Left lobe of liver (tissue), 2 donors: ENCODE measurements around the gene CMIP. TPM values are rescaled to one million over a fixed set of nuclear protein-coding genes. Genes with fewer than 3 reads are reported as not detected.
A peak's percentile ranks its signal among the peaks of the same experiment; 100 is the strongest.

Experiments used
- ATAC-seq: fragments of 200-7000 bp; cut with Tn5 transposase; one replicate; pipeline ENCODE4 v1.9.1; 2020; ENCODE audit warnings: mild to moderate bottlenecking, moderate library complexity
- DNase-seq: peaks from one replicate; pipeline ENCODE4 v3.0.0-alpha.2; 2020; ENCODE audit warnings: low spot score
- total RNA-seq: library from RNA; stranded (reverse); gene quantifications from one replicate; pipeline ENCODE4 v1.2.1, GENCODE V29; 2021
- donor health status: DM: no; HTN: no; CAD: no; lungs with moderate emphysema.
- donor health status: DM: no; HTN: yes; CAD: no.

CMIP gene
- total RNA-seq, 1 donor from 2014 or later: 15.4 TPM

DNA sequence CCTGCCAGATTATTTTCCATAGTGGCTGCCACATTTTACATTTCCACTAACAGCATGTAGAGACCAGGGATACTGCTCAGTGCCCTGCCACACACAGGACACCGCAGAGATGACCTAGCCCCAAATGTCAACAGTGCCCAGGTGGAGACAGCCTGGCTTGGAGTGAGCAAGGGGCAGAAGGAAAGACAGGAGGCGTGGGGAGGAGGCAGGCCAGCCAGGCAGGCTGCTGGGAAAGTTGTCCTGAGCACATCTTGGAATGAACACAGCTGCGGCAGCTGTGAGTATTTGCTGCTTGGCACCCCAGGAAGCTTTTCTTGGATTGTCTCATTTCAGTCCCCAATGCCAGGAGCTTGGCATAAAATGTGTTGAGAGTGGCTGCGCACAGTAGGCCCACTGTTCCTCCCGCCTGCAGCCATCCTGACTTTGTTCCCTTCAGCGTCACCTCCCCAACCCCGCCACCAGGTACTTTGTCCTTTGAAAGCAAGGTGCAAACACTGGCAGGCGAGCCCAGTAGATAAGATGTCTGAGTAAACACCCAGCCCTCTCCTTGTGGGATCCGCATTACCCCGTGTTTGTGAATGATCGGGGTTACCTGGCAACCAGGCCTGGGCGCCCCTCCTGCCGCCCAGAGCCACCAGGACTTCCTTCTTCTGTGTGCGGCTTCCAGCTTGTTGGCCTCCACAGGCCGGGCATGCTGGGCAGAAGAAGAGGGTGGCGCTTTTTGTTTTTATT is 114.0 kb downstream of the CMIP start:
- DNase-seq (peak; percentile 68), ATAC-seq (peak; percentile 78)

DNA sequence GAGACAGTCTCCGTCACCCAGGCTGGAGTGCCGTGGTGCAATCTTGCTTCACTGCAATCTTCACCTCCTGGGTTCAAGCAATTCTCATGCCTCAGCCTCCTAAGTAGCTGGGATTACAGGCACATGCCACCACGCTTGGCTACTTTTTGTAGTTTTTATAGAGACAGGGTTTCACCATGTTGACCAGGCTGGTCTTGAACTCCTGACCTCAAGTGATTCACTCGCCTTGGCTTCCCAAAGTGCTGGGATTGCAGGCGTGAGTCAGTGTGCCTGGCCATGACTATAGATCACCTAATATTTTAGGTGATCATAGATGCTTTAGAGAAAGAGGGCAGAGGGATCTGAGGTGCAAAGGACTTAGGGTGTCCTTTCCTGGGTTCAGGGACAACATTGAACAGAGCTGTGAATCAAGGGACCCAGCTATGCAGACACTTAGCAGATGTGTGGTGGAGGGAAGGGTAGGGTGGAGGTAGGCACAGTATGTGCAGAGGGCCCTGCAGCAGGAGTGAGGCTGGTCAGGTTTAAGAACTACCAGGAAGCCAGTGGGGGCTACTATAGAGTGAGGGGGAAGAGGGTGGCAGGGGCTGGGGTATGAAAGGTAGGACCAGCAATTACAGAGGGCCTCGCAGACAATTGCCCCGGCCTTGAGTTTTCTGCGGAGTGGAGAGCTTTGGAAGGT is 116.5 kb downstream of the CMIP start:
- no peak for ATAC-seq
- DNase-seq: no peak

DNA sequence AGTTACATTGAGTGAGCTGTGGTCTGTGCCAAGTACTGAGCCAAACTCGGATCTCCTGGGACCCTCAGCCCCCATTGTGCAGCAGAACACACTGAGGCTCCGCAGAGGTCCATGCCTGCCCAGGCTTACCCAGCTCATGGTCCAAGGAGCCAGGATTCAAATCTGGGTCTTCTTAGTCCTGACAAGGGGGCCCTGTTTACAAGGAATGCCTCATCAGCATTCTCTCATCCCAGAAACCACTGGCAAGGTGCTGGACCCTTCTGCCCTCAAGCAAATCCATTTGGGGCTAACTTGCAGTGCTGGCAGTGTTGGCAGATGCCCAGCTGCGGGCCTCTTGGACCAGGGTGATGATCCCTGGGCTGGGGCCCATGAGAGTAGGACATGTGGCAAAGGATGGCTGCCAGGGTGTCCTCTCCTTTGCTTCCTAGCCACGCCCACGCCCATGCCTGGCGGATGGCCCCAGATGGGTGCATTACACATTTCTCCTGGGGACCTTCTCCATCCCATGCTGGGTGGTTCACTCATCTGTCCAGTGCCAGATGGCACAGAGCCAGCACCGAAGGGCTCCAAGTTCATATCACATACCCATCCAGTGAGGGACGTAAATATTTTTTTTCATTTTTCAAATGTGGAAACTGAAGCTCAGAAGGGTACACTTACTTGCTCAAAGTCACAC is 117.7 kb downstream of the CMIP start:
- peak; percentile 42 for ATAC-seq
- DNase-seq: peak; percentile 62

DNA sequence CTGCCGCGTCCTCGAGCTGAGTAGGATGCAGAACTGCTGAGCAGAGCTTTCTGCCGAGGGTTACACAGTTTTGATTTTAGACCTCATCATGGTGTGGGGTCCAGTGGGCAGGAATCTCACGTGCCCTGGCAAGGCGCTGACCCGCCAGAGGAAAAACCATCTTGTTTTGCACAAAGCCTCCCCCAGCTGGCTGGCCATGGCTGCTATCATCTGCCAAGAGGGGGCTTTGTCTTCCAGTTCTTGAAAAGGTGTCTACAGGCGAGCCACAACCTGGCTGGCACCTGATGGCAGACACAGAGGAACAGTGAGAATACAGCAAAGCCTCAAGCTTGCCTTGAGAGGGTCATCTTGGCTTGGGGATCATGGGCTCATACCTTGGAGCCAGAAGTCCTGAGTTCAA is 118.3 kb downstream of the CMIP start:
- DNase-seq: no peak
- ATAC-seq: no peak

DNA sequence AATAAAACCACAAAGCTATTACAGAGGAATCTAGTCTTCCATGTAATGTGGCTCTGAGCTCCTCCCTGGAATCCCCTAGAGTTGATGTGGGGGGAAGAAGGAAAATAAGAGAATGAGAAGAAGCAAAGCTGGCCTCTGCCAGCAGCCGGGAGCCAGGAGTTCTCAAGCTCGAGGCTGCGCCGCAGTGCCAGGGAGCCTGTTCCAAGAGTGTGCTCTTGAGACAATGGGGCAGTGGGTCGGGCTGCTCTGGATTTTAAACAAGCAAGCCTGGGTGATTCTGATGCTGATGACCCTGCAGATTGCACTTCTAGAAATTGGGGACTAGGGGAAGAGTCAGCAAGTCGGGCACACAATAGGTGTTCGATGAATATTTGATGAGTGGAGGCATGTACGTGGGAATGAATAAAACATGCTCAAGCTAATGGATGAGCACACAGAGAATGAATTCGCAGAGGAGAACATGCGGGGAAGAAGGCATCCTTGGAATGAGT is 119.9 kb downstream of the CMIP start:
- DNase-seq (no peak), ATAC-seq (no peak)

DNA sequence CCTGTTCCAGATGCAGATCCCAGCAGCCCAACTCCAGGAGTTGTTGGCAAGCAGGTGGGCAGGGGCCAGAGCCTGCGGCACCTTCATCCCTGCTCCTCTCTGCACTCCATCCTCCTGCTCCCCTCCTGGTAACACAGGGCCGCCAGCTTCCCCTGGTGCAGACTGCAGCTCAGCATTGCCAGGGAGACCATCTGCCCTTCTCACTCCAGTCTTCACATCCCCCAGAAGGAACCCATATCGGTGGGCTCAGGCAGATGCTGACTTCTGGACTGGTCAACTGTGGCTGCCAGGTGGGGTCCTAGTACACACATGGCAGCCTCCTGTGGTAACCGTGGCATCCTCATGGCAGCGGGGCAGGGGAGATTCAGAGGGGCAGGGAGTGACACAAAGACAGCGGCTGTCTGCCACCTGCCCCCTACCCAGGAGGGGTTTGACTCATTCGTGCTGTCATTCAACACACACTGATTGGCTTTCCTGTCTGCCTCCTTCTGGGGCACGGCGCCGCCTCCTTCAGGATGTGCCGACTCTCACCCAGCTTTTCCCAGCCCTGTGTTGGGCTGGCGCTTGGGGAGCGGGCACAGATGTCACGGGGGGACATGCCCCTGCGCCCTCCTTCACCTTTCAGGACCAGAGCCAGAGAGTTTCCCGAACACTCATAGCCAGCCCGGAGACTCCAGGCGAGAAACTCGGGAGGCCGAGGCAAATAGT is 120.9 kb downstream of the CMIP start:
- no peak for ATAC-seq
- DNase-seq: no peak

DNA sequence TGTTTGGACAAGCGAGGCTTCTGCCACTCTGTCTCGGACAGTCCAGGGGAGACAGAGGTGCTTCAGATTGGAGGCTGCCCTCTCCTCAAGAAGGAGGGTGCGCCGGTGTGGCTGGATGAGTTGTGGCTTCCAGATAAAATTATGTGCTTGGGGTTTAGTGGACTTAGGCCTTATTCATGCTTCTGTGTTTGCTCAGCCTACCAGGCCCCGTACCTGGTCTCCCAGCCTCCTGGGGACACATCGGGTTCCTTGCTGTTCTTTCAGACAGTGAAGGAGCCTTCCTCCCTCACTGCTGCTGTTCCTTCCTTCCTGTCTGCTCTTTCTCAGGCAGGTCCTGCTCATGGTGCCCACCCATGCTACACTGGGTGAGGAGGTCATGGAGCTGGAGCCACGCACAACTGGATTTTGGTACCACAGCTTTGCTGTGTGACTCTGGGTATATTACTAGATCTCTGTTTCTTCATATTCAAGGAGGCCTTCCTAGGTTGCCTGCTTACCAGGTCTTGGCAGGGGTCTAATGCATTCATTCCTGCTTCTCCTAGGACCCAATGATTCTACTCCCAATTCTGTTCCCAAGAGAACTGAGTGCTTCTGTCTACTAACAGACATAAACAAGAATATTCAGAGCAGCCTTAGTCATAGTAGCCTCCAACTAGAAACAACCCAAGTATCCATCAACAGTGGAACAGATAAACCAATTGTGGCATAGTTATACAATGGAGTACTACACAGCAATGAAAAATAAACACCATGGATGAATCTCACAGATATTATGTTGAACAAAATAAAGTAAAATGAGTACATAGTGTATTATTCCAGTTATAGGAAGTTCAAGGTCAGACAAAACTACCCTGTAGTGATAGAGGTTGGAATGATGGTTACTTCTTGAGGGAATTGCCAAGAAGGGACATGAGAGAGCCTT is 121.7 kb downstream of the CMIP start:
- DNase-seq: no peak
- no peak for ATAC-seq

DNA sequence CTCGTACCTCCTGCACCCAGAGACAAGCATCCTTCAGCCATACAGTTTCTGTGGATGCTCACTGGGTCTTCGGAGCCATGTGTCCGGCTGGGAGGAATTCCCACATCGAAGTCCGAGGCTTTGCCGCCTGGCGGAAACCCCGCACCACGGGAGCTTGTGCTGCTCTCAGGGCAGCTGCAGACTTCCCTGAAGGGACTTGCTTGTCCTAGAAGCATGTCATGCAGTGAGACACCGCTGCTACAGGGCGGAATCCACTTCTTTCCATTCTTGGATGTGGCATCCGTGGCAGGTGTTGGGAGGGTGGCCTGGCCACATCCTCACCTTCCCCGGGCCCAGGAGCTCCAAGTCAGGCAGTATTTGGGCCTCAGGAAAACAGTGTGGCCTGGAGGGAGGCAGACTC is 122.5 kb downstream of the CMIP start:
- DNase-seq: no peak
- ATAC-seq: no peak

DNA sequence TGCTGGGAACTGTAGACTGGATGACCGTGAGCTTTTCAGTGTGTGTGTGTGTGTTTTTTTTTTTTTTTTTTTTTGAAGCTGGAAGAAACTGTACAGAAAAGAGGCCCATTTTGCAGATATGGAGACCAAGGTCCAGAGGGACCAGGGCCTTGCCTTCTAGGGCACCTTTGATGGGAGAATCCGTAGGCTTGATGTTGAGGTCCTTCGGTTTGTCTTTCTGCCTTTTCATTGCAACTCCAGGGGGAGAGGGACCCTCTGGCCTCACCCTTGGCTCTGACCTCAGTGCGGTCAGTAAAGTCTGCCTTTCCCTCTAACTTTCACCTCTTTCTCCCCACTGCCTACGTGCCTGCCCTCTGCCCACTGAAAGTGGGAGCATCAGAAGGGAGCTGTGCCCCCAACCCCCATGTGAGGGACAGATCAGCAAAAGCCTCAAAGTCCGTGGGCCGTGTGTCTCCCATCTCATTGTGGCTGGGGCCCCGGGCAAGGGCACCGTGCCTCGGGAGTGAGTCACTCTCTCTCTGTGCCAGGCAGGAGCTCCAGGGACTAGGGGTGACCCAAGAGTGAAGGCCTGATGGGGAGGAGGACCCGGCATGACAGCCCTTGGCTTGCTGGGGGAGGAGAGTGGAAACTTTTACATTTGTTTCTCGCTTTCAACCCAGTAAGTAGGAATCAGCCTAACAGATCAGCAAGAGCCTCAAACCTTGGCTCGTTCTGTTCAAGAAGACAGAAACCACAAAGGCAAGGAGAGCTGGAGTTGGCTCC is 123.6 kb downstream of the CMIP start:
- DNase-seq: no peak
- ATAC-seq: peak; percentile 45

DNA sequence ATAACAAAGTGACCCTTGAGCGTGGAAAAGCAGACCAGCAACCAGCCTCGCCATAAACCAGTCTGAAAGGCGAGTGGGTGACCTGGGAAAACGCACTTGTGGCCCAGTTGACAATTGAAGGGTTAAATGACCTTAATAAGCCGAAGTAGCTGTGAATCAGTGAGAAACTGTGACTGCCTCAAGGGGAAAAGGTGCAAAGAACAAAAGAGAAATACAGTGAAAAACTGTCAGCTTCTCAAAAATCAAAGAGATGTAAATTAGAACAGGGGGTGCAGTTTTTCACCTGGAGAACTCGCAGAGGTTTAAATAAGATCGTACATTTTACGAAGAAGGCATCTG is 124.1 kb downstream of the CMIP start:
- ATAC-seq: no peak

DNA sequence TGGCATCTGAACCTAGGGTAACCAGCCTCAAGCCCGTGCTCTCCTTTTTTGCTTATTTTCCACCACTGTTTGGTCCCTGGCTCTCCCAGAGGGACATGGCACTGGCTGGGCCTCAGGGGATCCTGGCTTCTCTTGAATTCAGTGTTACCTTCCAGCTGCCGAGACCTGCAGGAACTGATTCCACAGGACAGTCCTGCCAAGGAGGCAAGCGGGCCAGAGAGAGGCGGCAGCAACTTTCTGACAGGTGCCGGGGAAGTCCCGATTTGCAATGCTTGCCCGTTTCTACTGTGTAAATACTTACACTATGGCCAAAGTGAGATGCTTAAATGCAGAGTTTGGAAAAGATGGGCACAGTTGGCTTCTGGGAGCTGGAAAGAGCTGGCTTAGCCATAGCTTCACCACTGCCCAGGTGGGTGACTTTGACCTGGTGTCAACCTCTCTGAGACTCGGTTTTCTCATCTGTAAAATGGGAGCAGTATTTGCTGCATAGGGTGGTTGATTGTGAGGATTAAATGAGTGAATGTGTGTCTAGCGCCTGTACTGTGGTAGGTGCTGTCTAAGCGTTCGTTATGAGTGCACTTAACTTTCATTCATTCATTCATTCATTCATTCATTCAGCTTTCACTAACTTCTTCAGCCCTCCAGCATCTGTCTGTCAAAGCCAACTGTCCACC is 124.9 kb downstream of the CMIP start:
- ATAC-seq (peak; percentile 65), DNase-seq (no peak)

More for the DNA sequence above, 124.1 kb downstream of the CMIP start:
- no peak for DNase-seq

DNA sequence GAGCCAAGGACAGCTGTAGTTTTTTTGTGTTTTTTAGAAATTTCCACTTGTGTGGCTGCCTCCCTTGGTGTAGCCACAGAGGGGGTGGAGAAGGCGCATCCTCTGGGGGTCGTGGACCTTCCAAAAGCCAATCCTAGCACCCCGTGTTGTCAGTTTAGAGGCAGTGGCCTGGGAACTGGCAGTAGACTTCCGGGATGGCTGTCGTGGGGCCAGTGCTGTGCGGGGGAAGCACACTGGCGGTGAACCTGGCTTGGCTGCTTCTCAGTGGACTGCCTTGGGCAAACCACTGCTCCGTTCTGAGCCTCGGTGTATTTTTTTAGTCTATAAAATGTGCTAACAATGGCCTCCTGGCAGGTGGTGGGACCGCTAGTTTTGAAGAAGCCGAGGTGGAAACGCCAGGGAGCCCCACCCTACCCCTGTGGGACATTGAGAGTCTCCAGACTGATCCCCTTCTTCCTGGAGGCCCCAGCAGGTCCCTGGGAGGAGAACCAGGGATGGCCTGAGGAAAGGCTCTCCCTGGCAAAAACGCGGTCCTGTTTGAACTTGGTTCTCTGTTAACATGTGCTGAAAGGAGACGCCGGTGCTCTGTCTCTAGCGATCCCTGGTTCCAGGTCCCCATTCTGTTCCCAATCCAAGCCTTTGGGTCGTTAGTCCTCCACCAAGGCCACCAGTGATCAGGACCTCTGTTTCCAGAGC is 125.7 kb downstream of the CMIP start:
- no peak for ATAC-seq
- DNase-seq: no peak

DNA sequence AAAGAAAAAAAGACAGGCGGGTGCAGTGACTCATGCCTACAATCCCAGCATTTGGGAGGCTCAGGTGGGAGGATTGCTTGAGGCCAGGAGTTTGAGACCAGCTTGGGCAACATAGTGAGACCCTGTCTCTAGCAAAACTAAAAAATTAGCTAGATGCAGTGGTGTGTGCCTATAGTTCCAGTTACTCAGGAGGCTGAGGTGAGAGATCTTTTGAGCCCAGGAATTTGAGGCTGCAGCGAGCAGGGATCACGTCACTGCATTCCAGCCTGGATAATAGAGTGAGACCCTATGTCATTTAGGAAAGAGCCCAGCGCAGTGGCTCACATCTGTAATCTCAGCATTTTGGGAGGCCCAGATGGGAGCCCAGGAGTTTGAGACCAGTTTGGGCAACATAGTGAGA is 126.6 kb downstream of the CMIP start:
- ATAC-seq: no peak
- no peak for DNase-seq

DNA sequence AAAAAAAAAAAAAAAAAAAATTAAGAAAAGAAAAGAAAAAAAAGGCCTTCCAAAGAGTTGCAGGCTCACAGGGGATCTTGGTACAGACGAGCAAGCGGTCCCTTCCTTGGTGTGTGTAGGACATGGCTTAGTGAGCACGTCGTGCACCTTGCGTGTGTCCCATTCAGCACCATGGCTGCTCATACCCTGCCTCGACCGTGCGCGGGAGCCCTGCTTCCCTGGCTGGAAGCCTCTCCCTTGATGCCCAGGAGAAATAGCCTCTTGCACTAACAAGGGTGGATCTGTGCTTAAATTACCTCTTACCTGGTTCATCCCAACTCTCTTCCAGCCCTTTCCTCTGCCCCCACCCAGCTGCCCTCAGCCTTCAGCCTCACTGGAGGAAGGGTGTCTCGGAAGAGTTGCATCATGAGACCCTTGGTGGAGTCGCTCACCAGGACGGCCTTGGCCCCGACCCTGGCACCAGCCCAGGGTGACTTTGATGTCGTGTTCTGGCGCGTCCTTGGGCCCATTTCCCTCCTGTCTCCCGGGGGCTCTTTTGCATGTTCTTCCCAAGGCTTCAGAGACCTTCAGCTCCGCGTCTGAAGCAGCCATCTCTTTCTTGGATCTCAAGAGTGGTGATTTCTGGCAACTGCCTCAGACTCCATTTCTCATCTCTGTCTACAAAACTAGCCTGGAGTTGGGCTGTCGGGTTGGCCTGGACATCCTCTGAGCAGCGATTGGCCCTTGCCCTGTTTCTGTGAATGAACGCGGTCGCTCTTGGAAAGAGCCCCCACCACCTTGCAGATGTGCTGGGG is 127.2 kb downstream of the CMIP start:
- DNase-seq (no peak), ATAC-seq (no peak)

DNA sequence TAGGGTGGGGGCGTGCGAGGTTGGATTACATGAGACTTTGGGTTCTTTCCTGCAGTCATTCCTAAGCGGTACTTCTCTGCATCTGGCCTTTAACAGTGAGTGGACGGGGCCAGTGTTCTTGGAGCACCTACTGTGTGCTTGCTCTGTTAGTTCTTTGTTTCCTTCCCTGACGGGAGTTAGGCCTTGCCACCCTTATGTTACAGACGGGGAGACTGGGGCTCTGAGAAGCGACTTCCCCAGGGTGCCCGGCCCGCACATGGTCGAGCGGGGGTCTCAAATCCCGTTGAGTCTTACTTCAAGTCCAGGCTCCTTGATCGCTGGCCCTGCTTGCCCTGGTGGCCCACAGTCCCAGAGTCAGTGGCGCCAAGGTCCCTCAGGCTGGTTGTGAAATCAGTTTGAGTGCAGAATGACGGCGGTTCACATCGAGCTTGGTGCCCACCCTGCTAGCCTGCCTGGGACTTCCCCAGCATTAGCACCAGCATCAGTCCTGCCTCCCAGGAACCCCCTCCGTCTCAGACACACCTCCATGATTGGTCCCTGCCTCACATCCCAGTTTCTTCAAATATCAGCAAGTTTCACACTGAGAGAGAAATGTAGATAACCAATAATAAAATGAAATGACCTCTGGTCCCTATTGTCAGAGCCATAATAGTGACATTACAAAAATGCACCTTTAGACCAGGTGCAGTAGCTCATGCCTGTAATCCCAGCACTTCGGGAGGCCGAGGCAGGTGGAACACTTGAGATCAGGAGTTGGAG is 128.0 kb downstream of the CMIP start:
- ATAC-seq (no peak), DNase-seq (no peak)

DNA sequence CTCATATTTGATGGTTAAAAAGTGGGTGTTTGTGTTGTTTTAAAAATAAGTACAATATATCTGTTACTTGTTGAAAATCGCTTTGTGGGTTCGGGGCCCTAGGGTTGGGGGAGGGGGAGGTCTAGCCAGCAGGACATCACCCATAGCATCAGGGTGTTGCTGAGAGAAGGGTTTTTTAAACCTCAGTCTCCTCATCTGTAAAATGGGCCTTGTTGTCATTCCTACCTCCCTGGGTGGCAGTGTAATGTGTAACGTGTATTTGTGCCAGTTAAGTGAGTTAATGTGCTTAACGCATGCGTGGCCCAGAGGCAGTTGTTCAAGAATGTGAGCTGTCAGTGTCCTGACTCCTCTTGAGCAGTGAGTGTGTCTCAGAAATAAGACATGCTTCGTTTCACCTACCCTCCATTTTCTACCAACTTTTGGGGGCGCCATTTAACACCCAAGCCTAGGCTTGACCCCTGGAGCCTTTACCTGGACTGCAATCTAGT is 129.0 kb downstream of the CMIP start:
- DNase-seq: no peak
- no peak for ATAC-seq

DNA sequence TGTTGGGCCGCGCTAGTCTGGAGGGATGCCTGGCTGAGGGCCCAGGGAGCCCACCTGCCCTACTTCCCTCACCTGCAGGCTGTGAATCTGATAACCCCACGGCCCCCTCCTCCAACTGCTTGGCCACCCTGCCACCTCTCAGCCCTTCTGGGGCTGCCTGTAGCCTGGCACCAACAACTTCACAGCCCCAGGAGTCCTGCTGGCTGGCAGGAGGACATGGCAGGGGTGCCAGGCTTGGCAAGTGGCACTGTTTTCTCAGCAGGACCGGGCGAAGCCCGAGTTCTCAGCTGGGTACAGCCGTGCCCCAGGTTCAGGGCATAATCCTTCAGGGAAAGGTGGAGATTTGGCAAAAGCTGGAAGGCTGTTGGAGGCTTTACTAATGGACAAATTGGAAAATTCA is 129.6 kb downstream of the CMIP start:
- peak; percentile 79 for ATAC-seq

More for the DNA sequence above, 129.6 kb downstream of the CMIP start:
- peak; percentile 62 for DNase-seq
